ENCODE data around the gene KIAA0232. TPM values are rescaled to one million over a fixed set of nuclear protein-coding genes. Genes with fewer than 3 reads are reported as not detected.

Gene KIAA0232
- total RNA-seq, 1 experiment from 2014 or later: 15.6 TPM

- Mint-ChIP-seq H3K4me3 (ENCODE audit: unreplicated experiment) (no peak overlapping the region), H3K27me3 (ENCODE audit: insufficient read depth, unreplicated experiment) (no peaks in the 10 kb centered on the region), H3K27ac (ENCODE audit: low read depth, unreplicated experiment) (no peak overlapping the region), H3K36me3 (ENCODE audit: insufficient read depth, unreplicated experiment) (peaks cover 40% of the 10 kb centered on the region), H3K9me3 (ENCODE audit: unreplicated experiment) (peaks cover 6% of the 10 kb centered on the region), H3K4me1 (ENCODE audit: insufficient read depth, unreplicated experiment) (no peaks in the 10 kb centered on the region)
- no peak for DNase-seq (ENCODE audit: unreplicated experiment)
- CTCF ChIA-PET: interaction anchor here (0.9 kb wide), 1 partner anchor 49 kb away, joined by 4 read pairs; no protein-coding TSS in a partner anchor
- no TSS peak for BruUV-seq (replicated peaks)
- intact Hi-C loops (cut with micrococcal nuclease): no loop called here
- TF ChIP-seq CTCF (IDR thresholded peaks at IDR 0.05; ENCODE audit: unreplicated experiment): no peak
- POLR2A ChIA-PET: interaction anchor here (0.6 to 1.1 kb wide), 2 partner anchors 22 to 44 kb away, joined by 3 read pairs; no protein-coding TSS in a partner anchor
Measured at GRCh38 chr4:6824071-6824470, 41.5 kb downstream of the KIAA0232 start.

- Mint-ChIP-seq H3K36me3 (ENCODE audit: insufficient read depth, unreplicated experiment) (peaks cover 47% of the 10 kb centered on the region), H3K27me3 (ENCODE audit: insufficient read depth, unreplicated experiment) (no peaks in the 10 kb centered on the region), H3K4me3 (ENCODE audit: unreplicated experiment) (no peak overlapping the region), H3K27ac (ENCODE audit: low read depth, unreplicated experiment) (no peak overlapping the region), H3K9me3 (ENCODE audit: unreplicated experiment) (peaks cover 3% of the 10 kb centered on the region), H3K4me1 (ENCODE audit: insufficient read depth, unreplicated experiment) (no peaks in the 10 kb centered on the region)
- DNase-seq (ENCODE audit: unreplicated experiment): no peak
- BruUV-seq (replicated peaks): TSS peak; percentile 8
- POLR2A ChIA-PET: interaction anchor here (1.1 kb wide), 1 partner anchor 21 kb away, joined by 3 read pairs; no protein-coding TSS in a partner anchor
- intact Hi-C loops (cut with micrococcal nuclease): no loop called here
- CTCF ChIA-PET: interaction anchor here (0.9 kb wide), 1 partner anchor 48 kb away, joined by 4 read pairs; no protein-coding TSS in a partner anchor
- TF ChIP-seq CTCF (IDR thresholded peaks at IDR 0.05; ENCODE audit: unreplicated experiment): no peak
Measured at GRCh38 chr4:6824772-6825402, 42.4 kb downstream of the KIAA0232 start.

DNA sequence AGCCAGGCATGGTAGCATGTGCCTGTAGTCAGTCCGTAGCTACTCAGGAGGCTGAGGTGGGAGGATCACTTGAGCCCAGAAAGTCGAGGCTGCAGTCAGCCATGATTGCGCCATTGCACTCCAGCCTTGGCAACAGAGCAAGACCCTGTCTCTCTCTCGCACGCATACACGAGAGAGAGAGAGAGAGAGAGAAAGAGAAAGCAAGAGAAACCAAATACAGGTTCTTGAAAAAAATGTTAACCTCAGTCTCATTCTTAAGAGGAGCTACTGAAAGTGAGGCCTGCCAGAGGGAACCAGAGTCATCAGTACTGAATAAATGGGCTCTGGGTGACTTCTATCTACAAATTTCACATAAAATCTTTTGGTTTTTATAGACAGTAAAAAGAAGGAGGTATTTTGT is 42.9 kb downstream of the KIAA0232 start:
- POLR2A ChIA-PET: interaction anchor here (0.7 to 0.9 kb wide), 2 partner anchors 9 to 44 kb away, joined by 3 read pairs; no protein-coding TSS in a partner anchor
- CTCF ChIA-PET: interaction anchor here (0.5 to 1.7 kb wide), 2 partner anchors 49 to 580 kb away, joined by 4 read pairs; no protein-coding TSS in a partner anchor
- BruUV-seq (replicated peaks): no TSS peak
- no peaks in the 10 kb centered on the region for H3K9me3 Mint-ChIP-seq (ENCODE audit: unreplicated experiment)
- no peak for TF ChIP-seq CTCF (IDR thresholded peaks at IDR 0.05; ENCODE audit: unreplicated experiment)
- no peak overlapping the region for H3K4me3 Mint-ChIP-seq (ENCODE audit: unreplicated experiment)
- H3K4me1 Mint-ChIP-seq (ENCODE audit: insufficient read depth, unreplicated experiment): no peaks in the 10 kb centered on the region
- intact Hi-C loops (cut with micrococcal nuclease): no loop called here
- H3K27me3 Mint-ChIP-seq (ENCODE audit: insufficient read depth, unreplicated experiment): no peaks in the 10 kb centered on the region
- H3K27ac Mint-ChIP-seq (ENCODE audit: low read depth, unreplicated experiment): no peak overlapping the region
- DNase-seq (ENCODE audit: unreplicated experiment): no peak
- peaks cover 52% of the 10 kb centered on the region for H3K36me3 Mint-ChIP-seq (ENCODE audit: insufficient read depth, unreplicated experiment)

GRCh38 chr4:6826781-6827508 is 44.4 kb downstream of the KIAA0232 start:
- Mint-ChIP-seq H3K9me3 (ENCODE audit: unreplicated experiment) (no peaks in the 10 kb centered on the region), H3K27ac (ENCODE audit: low read depth, unreplicated experiment) (no peak overlapping the region), H3K36me3 (ENCODE audit: insufficient read depth, unreplicated experiment) (peaks cover 68% of the 10 kb centered on the region), H3K4me1 (ENCODE audit: insufficient read depth, unreplicated experiment) (no peaks in the 10 kb centered on the region), H3K27me3 (ENCODE audit: insufficient read depth, unreplicated experiment) (no peaks in the 10 kb centered on the region), H3K4me3 (ENCODE audit: unreplicated experiment) (no peak overlapping the region)
- no peak for TF ChIP-seq CTCF (IDR thresholded peaks at IDR 0.05; ENCODE audit: unreplicated experiment)
- BruUV-seq (replicated peaks): TSS peak; percentile 8
- ChIA-PET POLR2A (interaction anchor here (0.6 to 1.8 kb wide), 3 partner anchors 10 to 978 kb away, joined by 3 to 5 read pairs (median 3); no protein-coding TSS in a partner anchor), CTCF (interaction anchor here (1.7 kb wide), 1 partner anchor 47 kb away, joined by 4 read pairs; no protein-coding TSS in a partner anchor)
- DNase-seq (ENCODE audit: unreplicated experiment): no peak
- intact Hi-C loops (cut with micrococcal nuclease): no loop called here
